Measurements from ENCODE around the gene POC5.

DNA sequence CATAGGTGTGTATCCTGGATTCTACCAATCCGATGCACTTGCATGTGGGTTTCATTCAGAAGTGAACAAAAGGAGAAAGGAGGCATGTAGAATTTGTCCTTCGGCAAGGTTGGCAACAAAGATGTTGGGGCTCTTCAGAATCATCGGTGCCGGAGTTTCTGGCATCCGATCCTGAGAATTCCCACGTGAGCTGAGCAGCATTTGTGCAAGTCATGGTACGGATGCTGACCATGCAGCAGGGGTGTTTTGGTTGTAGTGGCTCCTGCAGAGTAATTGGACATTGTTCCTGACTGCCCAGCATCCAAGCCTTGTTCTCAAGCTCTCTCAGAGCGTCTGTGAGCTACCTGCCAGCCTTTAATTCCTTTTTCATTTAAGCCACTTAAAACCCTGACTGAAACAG is 19.0 kb upstream of the POC5 start:
- TF ChIP-seq MAZ (IDR thresholded peaks at IDR 0.05; ENCODE audit: borderline replicate concordance, low read depth, low read length) (no peak), RCOR1 (IDR thresholded peaks at IDR 0.05; ENCODE audit: insufficient replicate concordance, low read length) (no peak), POLR2A (IDR thresholded peaks at IDR 0.05; ENCODE audit: low read depth, low read length) (no peak), CEBPB (IDR thresholded peaks at IDR 0.05; ENCODE audit: low read depth, low read length) (no peak), RFX5 (IDR thresholded peaks at IDR 0.05; ENCODE audit: low read depth, low read length) (no peak), BHLHE40 (IDR thresholded peaks at IDR 0.05; ENCODE audit: low read depth, low read length) (no peak)
- TF ChIP-seq, protein P1, sequence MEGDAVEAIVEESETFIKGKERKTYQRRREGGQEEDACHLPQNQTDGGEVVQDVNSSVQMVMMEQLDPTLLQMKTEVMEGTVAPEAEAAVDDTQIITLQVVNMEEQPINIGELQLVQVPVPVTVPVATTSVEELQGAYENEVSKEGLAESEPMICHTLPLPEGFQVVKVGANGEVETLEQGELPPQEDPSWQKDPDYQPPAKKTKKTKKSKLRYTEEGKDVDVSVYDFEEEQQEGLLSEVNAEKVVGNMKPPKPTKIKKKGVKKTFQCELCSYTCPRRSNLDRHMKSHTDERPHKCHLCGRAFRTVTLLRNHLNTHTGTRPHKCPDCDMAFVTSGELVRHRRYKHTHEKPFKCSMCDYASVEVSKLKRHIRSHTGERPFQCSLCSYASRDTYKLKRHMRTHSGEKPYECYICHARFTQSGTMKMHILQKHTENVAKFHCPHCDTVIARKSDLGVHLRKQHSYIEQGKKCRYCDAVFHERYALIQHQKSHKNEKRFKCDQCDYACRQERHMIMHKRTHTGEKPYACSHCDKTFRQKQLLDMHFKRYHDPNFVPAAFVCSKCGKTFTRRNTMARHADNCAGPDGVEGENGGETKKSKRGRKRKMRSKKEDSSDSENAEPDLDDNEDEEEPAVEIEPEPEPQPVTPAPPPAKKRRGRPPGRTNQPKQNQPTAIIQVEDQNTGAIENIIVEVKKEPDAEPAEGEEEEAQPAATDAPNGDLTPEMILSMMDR (conservative IDR thresholded peaks at IDR 0.05; ENCODE audit: low read depth, low read length) = no peak
- TF ChIP-seq, protein P2, sequence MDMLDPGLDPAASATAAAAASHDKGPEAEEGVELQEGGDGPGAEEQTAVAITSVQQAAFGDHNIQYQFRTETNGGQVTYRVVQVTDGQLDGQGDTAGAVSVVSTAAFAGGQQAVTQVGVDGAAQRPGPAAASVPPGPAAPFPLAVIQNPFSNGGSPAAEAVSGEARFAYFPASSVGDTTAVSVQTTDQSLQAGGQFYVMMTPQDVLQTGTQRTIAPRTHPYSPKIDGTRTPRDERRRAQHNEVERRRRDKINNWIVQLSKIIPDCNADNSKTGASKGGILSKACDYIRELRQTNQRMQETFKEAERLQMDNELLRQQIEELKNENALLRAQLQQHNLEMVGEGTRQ (IDR thresholded peaks at IDR 0.05; ENCODE audit: low read depth, low read length) = no peak

All from IMR-90 (cell line).